ENCODE measurements around the gene ANGEL2.
A peak's percentile ranks its signal among the peaks of the same experiment; 100 is the strongest.

Gene ANGEL2

GRCh38 chr1:212953321-212953720 is 62.3 kb downstream of the ANGEL2 start:
- H3K36me3 Mint-ChIP-seq = peaks cover 7% of the 10 kb centered on the region
- H3K9me3 Mint-ChIP-seq = no peaks in the 10 kb centered on the region
- H3K4me3 Mint-ChIP-seq = no peak overlapping the region
- no peak for ATAC-seq
- no peak overlapping the region for H3K27ac Mint-ChIP-seq
- H3K4me1 Mint-ChIP-seq = peaks cover 39% of the 10 kb centered on the region
- H3K27me3 Mint-ChIP-seq = peaks cover 13% of the 10 kb centered on the region

GRCh38 chr1:212952641-212952976 is 63.1 kb downstream of the ANGEL2 start:
- Mint-ChIP-seq H3K27ac (no peak overlapping the region), H3K27me3 (peaks cover 13% of the 10 kb centered on the region), H3K4me3 (no peak overlapping the region), H3K9me3 (no peaks in the 10 kb centered on the region), H3K36me3 (peaks cover 7% of the 10 kb centered on the region), H3K4me1 (peaks cover 39% of the 10 kb centered on the region)
- no peak for ATAC-seq

- H3K27ac Mint-ChIP-seq = no peak overlapping the region
- peaks cover 7% of the 10 kb centered on the region for H3K36me3 Mint-ChIP-seq
- H3K27me3 Mint-ChIP-seq = peaks cover 13% of the 10 kb centered on the region
- no peaks in the 10 kb centered on the region for H3K9me3 Mint-ChIP-seq
- no peak for ATAC-seq
- peak overlapping the region; percentile 25 for H3K4me3 Mint-ChIP-seq
- peaks cover 39% of the 10 kb centered on the region for H3K4me1 Mint-ChIP-seq
Observed at GRCh38 chr1:212951947-212952640, 63.6 kb downstream of the ANGEL2 start.

- H3K27ac Mint-ChIP-seq = peak overlapping the region; percentile 57
- peaks cover 13% of the 10 kb centered on the region for H3K27me3 Mint-ChIP-seq
- no peaks in the 10 kb centered on the region for H3K9me3 Mint-ChIP-seq
- ATAC-seq = peak; percentile 2
- peak overlapping the region; percentile 83 for H3K4me3 Mint-ChIP-seq
- H3K4me1 Mint-ChIP-seq = peaks cover 45% of the 10 kb centered on the region
- H3K36me3 Mint-ChIP-seq = peaks cover 7% of the 10 kb centered on the region
Observed at GRCh38 chr1:212951126-212951946, 64.3 kb downstream of the ANGEL2 start.

GRCh38 chr1:212950243-212951125 is 65.2 kb downstream of the ANGEL2 start, which contains the start of gene VASH2:
TSS of gene VASH2 (plus strand) at chr1:212950541. CDS start at chr1:212951543, 1,002 bp downstream.
- Mint-ChIP-seq H3K4me1 (peaks cover 45% of the 10 kb centered on the region), H3K36me3 (peaks cover 7% of the 10 kb centered on the region), H3K9me3 (no peaks in the 10 kb centered on the region), H3K27me3 (peaks cover 13% of the 10 kb centered on the region), H3K4me3 (peak within 1 kb of the TSS; percentile 83), H3K27ac (peak within 1 kb of the TSS; percentile 57)
- peak; percentile 95 for ATAC-seq

GRCh38 chr1:212949771-212950170 is 65.9 kb downstream of the ANGEL2 start:
- Mint-ChIP-seq H3K27ac (peak overlapping the region; percentile 57), H3K4me3 (peak overlapping the region; percentile 83), H3K9me3 (no peaks in the 10 kb centered on the region), H3K4me1 (peaks cover 45% of the 10 kb centered on the region), H3K36me3 (peaks cover 7% of the 10 kb centered on the region), H3K27me3 (peaks cover 13% of the 10 kb centered on the region)
- no peak for ATAC-seq

GRCh38 chr1:212946872-212947271 is 68.8 kb downstream of the ANGEL2 start:
- no peak for ATAC-seq
- Mint-ChIP-seq H3K27ac (peak overlapping the region; percentile 22), H3K4me3 (no peak overlapping the region), H3K36me3 (no peaks in the 10 kb centered on the region), H3K9me3 (no peaks in the 10 kb centered on the region), H3K27me3 (peaks cover 13% of the 10 kb centered on the region), H3K4me1 (peaks cover 52% of the 10 kb centered on the region)

- Mint-ChIP-seq H3K4me1 (peaks cover 45% of the 10 kb centered on the region), H3K9me3 (no peaks in the 10 kb centered on the region), H3K4me3 (no peak overlapping the region), H3K27me3 (peaks cover 7% of the 10 kb centered on the region), H3K36me3 (no peaks in the 10 kb centered on the region), H3K27ac (peak overlapping the region; percentile 22)
- ATAC-seq = no peak
Observed at GRCh38 chr1:212945463-212946160, 70.1 kb downstream of the ANGEL2 start.

GRCh38 chr1:212945056-212945455 is 70.6 kb downstream of the ANGEL2 start:
- Mint-ChIP-seq H3K4me3 (no peak overlapping the region), H3K9me3 (no peaks in the 10 kb centered on the region), H3K27me3 (peaks cover 2% of the 10 kb centered on the region), H3K27ac (peak overlapping the region; percentile 55), H3K36me3 (no peaks in the 10 kb centered on the region), H3K4me1 (peaks cover 40% of the 10 kb centered on the region)
- ATAC-seq = no peak

GRCh38 chr1:212944229-212944901 is 71.3 kb downstream of the ANGEL2 start:
- H3K4me1 Mint-ChIP-seq = peaks cover 38% of the 10 kb centered on the region
- peak overlapping the region; percentile 55 for H3K27ac Mint-ChIP-seq
- no peaks in the 10 kb centered on the region for H3K27me3 Mint-ChIP-seq
- H3K9me3 Mint-ChIP-seq = no peaks in the 10 kb centered on the region
- ATAC-seq = peak; percentile 85
- H3K36me3 Mint-ChIP-seq = no peaks in the 10 kb centered on the region
- no peak overlapping the region for H3K4me3 Mint-ChIP-seq

- ATAC-seq = no peak
- Mint-ChIP-seq H3K9me3 (no peaks in the 10 kb centered on the region), H3K27ac (peak overlapping the region; percentile 55), H3K27me3 (no peaks in the 10 kb centered on the region), H3K4me3 (no peak overlapping the region), H3K36me3 (no peaks in the 10 kb centered on the region), H3K4me1 (peaks cover 38% of the 10 kb centered on the region)
Observed at GRCh38 chr1:212943393-212943710, 72.3 kb downstream of the ANGEL2 start.

GRCh38 chr1:212942679-212943392 is 72.8 kb downstream of the ANGEL2 start:
- Mint-ChIP-seq H3K27me3 (no peaks in the 10 kb centered on the region), H3K9me3 (no peaks in the 10 kb centered on the region), H3K36me3 (no peaks in the 10 kb centered on the region), H3K4me3 (no peak overlapping the region), H3K4me1 (peaks cover 38% of the 10 kb centered on the region), H3K27ac (no peak overlapping the region)
- ATAC-seq = no peak
